ENCODE data around the gene ABHD6.
"Not testable (repeated sequence)": the region's sequence is repeated elsewhere in the genome, so short reads cannot be mapped to it uniquely, and the experiment has no call there.

Gene ABHD6

DNA sequence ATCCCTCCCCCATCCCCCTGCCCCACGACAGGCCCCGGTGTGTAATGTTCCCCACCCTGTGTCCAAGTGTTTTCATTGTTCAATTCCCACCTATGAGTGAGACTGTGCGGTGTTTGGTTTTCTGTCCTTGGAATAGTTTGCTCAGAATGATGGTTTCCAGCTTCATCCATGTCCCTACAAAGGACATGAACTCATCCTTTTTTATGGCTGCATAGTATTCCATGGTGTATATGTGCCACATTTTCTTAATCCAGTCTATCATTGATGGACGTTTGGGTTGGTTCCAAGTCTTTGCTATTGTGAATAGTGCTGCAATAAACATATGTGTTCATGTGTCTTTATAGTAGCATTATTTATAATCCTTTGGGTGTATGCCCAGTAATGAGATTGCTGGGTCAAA is 5.3 kb downstream of the ABHD6 start:
- not testable (repeated sequence) for DNase-seq (ENCODE audit: low spot score)

DNA sequence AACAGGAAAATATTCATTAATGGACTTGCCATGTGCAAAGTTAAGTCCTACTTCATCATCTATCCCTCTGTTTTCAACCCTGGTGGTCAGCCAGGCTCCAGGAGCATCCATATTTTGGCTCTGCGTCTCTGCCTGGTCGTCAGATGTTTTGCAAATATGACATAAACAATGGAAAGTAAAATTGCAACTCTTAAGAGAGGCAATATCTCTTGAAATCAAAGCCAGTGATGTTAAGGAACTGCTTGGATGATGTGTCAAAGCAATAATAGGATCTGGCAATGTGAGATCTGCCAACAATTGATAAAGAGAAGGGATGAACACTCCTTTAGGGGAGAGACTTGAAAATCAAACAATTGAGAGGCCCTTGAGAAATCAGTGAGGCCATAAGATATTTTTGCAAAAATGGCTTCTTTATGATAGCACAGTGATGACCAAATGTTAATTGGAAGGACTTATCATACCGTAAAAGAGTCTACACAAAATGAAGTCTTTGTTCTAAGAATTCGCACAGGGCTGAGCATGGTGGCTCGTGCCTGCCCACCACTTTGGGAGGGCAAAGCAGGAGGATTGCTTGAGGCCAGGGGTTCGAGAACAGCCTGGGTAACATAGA is 6.5 kb downstream of the ABHD6 start:
- DNase-seq (ENCODE audit: low spot score) = no peak

DNA sequence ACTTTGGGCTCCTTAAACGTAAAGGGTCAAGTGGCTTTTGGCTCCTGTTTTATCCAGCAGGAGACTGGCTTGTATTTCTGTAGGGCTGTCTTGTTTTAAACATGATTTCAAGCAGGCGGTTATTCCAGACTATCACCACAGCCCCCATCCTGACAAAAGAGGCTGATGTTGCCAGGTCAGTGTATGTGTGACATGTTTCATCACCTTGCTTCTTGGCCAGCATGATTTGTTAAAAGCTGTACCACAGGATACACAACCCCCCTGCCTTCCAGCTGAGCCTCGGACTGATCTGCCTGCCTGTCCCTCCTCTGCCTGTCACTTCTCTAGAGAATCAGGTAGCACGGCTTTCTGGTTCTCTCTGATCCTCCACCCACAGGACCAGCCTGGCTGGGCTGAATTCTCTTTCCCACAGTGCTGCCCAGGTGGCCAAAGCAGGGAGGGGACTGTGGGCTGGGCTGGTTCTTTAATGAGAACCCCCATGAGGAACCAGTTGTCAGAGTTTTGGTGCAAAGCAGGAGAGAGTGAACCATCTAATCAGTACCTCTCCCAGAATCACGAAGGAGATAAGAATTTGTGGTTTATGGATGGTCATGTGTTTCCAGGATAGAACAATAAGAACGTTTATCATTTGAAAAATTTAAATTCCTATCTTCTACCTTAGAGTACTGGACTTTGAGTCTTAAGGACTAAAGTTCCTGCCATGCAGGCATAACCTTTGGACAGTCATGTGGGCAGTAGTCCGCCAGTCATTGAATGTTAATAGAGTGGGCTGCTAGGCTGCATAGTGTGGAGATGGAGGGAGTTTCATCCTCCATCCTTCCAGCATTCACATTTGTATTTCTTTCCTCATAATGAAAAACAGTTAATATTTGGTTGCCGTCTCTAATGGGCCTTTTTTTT is 8.8 kb downstream of the ABHD6 start:
- no peak for DNase-seq (ENCODE audit: low spot score)

DNA sequence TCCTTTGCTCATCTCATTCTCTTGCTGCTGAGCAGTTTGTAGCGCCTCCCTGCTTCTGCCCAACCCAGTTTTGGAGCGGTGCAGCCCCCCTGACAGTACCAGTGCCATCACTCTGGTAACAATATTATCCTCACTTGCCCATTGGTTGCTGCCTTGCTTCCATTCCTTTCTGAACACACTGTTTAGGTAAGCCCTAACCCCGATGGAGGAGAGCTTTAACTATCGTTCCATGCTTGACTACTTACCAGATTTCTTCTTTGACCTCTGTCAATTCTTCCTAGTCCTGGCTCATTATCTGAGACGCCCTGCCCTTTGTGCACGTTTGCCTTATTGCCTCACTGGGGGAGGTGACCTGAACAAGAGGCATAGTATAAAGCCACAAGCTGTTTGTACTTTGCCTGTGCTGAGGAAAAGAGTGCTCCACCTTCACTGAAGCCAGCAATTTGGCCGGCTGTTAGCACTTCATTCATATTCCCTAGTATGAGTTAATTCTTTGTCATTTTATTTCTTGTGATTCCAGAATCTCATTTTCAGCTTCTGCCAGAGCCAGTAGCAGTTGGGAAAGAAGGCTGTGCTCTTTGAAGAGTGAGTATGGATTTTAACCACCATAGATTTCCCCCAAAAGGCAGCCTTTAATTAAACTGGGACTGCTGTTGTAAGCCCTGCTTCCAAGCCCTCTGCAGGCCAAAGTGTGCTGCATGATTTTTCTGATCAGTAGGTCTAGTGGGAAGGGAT is 11.9 kb downstream of the ABHD6 start:
- peak; percentile 22 for DNase-seq (ENCODE audit: low spot score)

DNA sequence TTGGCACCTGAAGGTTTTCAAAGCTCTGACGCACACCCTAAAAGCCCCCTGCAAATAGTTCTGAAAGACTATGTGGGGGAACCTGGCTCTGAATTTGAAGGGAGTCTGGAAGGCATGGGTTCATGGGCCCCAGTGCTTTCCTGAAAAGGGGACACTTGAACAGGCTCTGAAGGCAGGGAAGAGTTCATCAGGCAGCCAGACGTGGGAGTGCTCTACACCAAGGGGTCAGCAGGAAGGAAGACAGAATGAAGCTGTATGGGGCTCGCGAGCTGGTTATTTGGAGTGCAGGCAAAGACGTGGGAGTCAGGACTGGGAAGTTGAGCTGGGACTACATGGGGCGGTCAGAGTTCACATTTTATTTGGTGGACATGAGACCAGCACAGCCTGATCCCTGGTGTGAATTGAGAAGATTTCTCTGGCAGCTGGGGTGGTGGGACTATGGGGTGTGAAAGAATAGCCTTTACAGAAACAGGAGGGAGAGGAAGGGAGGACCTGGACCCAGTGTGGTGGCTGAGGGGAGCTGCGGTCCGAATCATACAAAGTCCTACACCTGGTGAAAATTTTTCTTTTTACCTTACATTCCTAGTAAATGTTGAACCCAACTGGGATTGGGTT is 12.6 kb downstream of the ABHD6 start:
- DNase-seq (ENCODE audit: low spot score) = no peak

GRCh38 chr3:58251631-58252035 is 14.0 kb downstream of the ABHD6 start:
- DNase-seq (ENCODE audit: low spot score) = no peak

- no peak for DNase-seq (ENCODE audit: low spot score)
These were observed 16.6 kb downstream of the ABHD6 start for GRCh38 chr3:58254144-58254543.

GRCh38 chr3:58256061-58256460 is 18.5 kb downstream of the ABHD6 start:
- no peak for DNase-seq (ENCODE audit: low spot score)

GRCh38 chr3:58256511-58256910 is 18.9 kb downstream of the ABHD6 start:
- no peak for DNase-seq (ENCODE audit: low spot score)

GRCh38 chr3:58258392-58259055 is 20.9 kb downstream of the ABHD6 start:
- DNase-seq (ENCODE audit: low spot score) = no peak

DNA sequence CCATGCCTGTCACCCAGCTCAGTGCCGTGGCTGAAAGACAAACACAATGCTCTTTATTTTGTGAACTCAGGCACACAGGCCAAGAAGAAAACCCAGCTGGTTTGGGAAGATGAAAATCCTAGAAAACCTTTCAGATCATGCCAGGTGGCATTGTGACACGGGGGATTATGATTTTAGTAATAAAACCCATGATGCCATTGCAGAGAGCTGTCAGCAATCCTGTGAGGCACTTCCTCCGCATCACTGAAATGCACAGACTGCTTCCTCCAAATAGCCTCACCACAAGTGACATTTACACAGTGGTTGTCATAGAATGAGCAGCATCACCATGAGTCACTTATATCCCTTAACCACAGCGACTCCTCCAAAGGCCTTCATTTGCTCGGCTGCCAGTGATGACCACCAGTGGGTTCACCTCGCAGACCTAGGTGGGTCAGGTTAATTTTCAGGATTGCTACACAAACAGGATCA is 22.7 kb downstream of the ABHD6 start:
- peak; percentile 89 for DNase-seq (ENCODE audit: low spot score)

GRCh38 chr3:58260733-58261132 is 23.1 kb downstream of the ABHD6 start:
- peak; percentile 65 for DNase-seq (ENCODE audit: low spot score)

GRCh38 chr3:58261954-58262666 is 24.5 kb downstream of the ABHD6 start:
- DNase-seq (ENCODE audit: low spot score) = no peak

GRCh38 chr3:58266577-58266976 is 29.0 kb downstream of the ABHD6 start:
- no peak for DNase-seq (ENCODE audit: low spot score)

- not testable (repeated sequence) for DNase-seq (ENCODE audit: low spot score)
These were observed 30.0 kb downstream of the ABHD6 start for GRCh38 chr3:58267543-58267942.

- DNase-seq (ENCODE audit: low spot score) = no peak
These were observed 31.8 kb downstream of the ABHD6 start for GRCh38 chr3:58269356-58269755.

DNA sequence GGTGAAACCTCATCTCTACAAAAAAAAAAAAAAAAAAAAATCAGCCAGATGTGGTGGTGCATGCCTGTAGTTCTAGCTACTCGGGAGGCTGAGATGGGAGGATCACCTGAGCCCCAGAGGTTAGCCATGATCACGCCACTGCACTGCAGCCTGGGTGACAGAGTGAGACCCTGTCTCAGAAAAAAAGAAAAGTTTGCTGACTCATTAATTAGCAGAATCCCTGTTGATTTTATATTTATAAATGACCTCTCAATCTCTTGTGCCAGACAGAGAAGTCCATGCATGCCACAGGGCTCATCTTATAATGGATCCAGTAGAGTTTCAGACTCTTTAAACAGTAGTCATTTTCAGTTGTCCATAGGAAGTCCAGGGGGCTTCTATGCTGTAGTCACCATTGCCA is 32.9 kb downstream of the ABHD6 start:
- DNase-seq (ENCODE audit: low spot score) = no peak

- DNase-seq (ENCODE audit: low spot score) = peak; percentile 92
These were observed 34.4 kb downstream of the ABHD6 start for GRCh38 chr3:58271901-58272501.

DNA sequence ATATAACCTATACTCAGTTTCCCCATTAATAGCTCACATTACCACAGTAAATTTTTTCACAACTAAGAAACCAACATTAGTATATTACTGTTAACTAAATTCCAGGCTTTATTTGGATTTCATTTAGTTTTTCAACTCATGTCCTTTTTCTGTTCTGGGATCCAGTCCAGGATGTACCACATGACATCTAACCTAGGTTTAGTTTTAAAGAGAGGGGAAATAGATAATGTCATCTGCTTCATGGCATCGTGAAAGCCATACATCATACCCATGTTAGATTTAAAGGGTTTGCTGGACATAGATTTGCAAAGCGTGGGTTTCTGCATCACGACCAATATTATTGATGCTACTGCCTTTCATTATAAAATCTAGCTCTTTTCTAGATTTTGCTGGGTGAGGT is 35.3 kb downstream of the ABHD6 start:
- DNase-seq (ENCODE audit: low spot score) = no peak

DNA sequence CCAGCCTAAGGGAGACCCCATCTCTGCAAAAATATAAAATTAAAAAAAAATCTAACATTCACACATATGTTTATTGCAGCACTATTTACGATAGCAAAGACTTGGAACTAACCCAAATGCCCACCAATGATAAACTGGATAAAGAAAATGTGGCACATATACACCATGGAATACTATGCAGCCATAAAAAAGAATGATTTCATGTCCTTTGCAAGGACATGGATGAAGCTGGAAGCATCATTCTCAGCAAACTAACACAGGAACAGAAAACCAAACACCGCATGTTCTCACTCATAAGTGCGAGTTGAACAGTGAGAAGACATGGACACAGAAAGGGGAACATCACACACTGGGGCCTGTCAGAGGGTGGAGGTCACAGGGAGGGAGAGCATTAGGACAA is 35.8 kb downstream of the ABHD6 start:
- not testable (repeated sequence) for DNase-seq (ENCODE audit: low spot score)
